Stimulated activated CD8-positive, alpha-beta memory T cell treated with anti-CD3 and anti-CD28 coated beads, Interleukin-15, amount 100 ng/mL, for 24 hours (primary cell): ENCODE results near the gene TUBGCP2.

Experiments used
- DNase-seq: peaks from one replicate; pipeline ENCODE4 v3.0.0-alpha.2; 2020; ENCODE audit warnings: low read depth

The TUBGCP2 gene

GRCh38 chr10:133299738-133300137, 8.9 kb downstream of the TUBGCP2 start:
- DNase-seq = no peak

- no peak for DNase-seq
These were observed 9.4 kb downstream of the TUBGCP2 start for GRCh38 chr10:133299224-133299623.

DNA sequence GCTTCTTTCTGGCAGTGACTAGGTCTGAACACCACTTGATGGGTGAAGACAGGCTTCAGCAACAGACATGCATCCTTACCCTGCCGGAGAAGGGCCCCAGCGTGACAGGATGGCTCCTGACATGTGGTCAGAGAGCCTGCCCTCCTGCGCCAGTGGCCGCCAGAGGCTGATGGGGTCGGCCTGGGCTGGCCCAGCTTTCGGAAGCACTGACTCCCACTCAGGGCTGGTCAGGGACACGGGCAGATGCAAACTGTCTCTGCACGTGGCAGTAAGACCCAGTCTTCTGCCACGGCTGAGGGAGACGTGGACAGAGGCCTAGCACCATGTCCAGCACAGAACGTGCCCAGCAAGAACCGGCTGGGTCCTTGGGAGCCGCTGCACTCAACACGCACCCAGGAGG, 10.2 kb downstream of the TUBGCP2 start:
- DNase-seq = no peak

- DNase-seq = no peak
These were observed 11.2 kb downstream of the TUBGCP2 start for GRCh38 chr10:133297504-133297903.

GRCh38 chr10:133295426-133296320, 13.0 kb downstream of the TUBGCP2 start:
- DNase-seq = no peak

DNA sequence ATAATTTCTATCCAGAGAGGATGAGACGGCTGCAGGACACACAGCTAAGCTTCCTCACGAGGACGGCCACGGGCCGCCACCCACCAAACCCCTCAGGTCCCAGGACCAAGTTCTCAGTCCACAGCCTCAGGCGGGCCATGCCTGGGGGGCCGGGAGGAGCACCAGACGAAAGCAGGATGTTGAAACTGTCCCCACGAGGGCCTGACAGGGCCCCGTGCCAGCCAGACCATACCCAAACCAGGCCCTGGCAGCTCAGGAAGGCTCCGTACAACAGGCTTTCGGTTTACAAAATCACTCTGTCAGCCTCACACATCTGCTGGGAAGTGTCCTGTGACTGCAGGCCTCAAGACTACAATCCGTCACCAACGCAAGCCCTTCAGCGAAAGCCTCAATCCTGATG, 14.5 kb downstream of the TUBGCP2 start:
- DNase-seq = no peak

GRCh38 chr10:133293810-133294119, 14.9 kb downstream of the TUBGCP2 start:
- no peak for DNase-seq

DNA sequence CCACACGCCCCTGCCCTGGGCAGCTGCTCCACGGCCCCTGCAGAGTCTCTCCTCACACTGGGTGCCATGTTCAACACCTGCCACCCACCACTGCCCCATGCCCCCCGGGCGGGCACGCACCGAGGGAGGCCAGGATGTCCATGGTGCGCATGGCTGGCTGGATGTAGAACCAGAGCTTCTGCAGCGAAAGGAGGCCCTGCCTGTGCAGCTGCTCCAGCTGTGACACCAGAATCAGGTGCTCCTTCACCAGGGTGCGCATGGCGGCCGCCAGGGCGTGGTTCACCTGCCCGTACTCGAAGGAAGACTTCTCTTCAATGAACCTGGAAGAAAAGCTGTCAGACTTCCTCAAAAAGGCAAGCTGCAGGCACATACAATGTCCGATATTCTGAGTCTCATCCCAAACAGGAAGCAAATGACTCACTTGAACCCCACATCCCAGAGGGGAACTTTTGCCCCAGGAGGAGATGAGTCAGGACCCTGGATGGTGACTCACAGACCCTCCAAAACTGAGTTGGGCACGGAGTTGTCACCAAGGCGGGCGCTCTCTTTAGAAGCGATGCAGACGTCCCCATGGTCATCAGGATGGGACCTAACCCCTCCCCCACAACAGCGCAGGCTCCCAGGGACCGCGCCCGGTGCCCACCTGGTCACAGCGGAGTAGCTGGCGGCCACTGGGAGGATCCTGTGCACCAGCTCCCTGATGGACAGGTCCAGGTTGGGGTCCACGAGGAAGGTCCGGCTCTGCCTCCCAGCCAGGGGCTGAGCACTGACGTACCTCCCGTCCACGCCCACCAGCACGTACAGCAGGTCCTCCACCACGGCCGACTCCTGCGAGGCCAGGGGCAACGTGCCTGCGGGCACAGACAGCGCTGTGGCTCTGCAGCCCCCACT, 15.5 kb downstream of the TUBGCP2 start:
- no peak for DNase-seq

GRCh38 chr10:133289761-133290160, 18.9 kb downstream of the TUBGCP2 start:
- no peak for DNase-seq

DNA sequence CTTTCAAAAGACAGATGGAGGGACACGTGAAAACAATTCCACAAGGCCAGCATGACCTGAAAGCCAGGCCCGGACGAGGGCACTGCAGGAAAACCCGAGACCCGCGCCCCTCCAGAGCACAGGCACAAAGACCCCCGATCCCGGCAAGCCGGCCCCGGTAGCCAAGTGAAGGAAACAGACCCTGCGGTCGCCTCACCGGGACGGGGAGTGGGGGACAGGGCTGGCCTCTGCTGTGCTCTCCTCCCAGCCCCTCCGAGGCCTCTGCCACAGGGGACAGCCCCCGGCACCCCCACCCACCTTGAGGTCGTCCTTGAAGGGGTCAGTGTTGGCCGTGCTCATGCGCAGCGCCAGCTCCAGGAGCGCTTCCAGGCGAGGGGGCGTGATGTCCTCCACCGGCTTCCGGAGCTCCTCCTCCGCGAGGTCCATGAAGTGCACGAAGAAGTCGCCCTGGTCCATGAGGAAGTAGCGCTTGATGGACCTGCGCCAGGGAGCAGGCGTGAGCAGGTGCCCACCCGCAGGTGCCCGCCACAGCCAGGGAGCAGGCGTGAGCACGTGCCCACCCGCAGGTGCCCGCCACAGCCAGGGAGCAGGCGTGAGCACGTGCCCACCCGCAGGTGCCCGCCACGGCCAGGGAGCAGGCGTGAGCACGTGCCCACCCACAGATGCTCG, 20.7 kb downstream of the TUBGCP2 start:
- no peak for DNase-seq

GRCh38 chr10:133286366-133286765, 22.3 kb downstream of the TUBGCP2 start:
- DNase-seq = no peak

- no peak for DNase-seq
These were observed 23.5 kb downstream of the TUBGCP2 start for GRCh38 chr10:133285217-133285616.

GRCh38 chr10:133283931-133284330, 24.7 kb downstream of the TUBGCP2 start:
- no peak for DNase-seq

GRCh38 chr10:133282846-133283390, 25.8 kb downstream of the TUBGCP2 start:
- no peak for DNase-seq

DNA sequence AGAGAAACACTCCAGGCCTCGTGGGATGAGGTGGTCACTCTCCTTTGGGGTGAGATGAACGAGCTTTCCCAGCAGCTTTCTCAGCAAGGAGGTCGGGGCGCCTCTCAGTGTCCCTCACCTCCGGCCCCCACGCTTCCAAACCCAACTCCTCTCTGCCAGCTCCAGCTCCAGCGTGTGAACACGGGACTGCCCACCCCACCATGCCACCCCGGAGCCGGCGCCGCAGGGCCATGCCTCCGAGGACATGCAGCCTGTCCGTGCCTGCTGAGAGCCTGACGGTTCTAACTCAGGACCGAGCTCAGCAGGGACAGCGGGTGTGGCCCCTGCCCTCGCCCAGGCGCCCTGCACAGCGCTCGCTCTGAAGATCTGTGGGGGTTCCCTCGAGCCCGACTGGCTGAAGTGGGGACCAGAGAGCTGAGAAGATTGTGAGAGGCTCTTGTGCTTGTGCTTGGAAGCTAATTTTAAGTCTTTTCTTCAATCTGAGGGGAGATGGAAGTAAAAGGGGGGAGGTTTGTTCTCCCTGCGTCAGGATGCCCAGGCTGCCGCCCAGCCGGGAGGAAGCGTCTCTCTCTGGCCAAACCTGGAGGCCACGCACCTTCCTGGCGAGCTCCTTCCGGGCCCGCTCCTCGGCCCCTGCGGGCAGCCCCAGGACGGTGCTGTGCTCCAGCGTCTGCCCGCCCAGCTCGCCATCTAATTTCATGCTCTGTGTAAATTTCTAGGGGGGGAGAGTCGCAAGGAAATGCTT, 26.9 kb downstream of the TUBGCP2 start:
- no peak for DNase-seq

GRCh38 chr10:133281084-133281483, 27.6 kb downstream of the TUBGCP2 start:
- DNase-seq = no peak

DNA sequence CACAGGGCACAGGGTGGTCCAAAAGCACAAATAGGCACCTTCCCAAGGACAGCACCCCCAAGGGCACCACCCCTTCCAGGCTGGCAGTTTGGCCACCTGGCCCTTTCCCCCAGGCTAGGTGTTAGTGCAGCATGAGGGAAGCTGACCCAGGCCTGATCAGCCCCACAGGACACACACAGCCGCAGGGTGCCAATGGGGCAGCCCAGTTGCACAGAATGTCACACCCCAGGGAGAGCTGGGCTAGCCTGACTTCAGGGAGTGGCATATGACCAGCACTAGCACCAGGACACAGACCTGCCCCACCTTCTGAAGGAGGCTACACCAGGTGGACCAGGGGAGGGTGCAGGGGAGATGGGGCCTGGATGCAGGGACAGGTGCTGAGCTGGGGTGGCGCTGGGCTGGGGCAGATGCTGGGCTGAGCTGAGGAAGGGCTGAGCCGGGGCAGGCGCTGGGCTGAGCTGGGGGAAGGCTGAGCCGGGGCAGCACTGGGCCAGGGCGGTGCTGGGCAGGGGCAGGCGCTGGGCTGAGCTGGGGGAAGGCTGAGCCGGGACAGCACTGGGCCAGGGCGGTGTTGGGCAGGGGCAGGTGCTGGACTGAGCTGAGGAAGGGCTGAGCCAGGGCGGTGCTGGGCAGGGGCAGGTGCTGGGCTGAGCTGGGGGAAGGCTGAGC, 28.1 kb downstream of the TUBGCP2 start:
- no peak for DNase-seq

DNA sequence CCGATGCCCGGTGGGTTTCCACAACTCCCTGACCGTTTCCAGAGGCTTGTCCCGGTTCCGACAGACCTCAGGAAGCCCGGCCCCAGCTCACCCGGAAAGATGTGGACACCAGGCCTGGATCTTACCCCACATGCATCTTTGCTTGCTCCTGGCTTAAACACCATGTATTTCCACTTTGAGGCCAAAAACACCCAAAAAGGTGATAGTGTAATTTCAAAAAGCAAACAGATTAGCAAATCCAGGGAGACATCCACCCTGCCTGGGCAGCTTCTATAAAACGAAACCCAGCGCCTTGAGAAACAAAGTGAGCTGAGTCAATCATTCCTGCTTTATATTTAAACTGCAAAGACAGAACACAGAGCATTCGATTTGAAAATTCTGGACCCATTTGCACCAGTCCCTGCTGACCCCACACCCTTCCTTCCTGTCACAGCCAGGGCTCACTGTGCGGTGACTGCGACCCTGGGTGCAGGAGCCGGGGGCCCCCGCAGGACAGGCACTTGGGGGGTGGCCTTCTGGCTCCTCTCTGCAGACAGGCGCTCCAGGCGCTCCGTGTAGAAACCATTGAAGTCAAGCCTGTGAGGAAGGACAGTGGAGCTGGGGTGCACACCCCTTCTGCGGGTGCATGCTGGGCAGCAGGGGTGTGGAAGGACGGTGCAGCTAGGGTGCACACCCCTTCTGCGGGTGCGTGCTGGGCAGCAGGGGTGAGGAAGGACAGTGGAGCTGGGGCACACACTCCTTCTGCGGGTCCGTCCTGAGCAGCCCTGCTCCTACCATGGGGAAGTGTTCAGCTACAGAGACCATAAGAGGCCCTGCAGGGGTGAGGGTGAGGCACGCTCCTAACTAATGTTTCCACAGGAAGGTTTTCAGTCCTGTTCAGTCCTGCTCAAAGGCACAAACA, 29.1 kb downstream of the TUBGCP2 start:
- no peak for DNase-seq

GRCh38 chr10:133278577-133279265, 30.0 kb downstream of the TUBGCP2 start:
- no peak for DNase-seq
